Measurements from ENCODE around the gene GNL2.
"Not testable (repeated sequence)": the region's sequence is repeated elsewhere in the genome, so short reads cannot be mapped to it uniquely, and the experiment has no call there.

The GNL2 gene

DNA sequence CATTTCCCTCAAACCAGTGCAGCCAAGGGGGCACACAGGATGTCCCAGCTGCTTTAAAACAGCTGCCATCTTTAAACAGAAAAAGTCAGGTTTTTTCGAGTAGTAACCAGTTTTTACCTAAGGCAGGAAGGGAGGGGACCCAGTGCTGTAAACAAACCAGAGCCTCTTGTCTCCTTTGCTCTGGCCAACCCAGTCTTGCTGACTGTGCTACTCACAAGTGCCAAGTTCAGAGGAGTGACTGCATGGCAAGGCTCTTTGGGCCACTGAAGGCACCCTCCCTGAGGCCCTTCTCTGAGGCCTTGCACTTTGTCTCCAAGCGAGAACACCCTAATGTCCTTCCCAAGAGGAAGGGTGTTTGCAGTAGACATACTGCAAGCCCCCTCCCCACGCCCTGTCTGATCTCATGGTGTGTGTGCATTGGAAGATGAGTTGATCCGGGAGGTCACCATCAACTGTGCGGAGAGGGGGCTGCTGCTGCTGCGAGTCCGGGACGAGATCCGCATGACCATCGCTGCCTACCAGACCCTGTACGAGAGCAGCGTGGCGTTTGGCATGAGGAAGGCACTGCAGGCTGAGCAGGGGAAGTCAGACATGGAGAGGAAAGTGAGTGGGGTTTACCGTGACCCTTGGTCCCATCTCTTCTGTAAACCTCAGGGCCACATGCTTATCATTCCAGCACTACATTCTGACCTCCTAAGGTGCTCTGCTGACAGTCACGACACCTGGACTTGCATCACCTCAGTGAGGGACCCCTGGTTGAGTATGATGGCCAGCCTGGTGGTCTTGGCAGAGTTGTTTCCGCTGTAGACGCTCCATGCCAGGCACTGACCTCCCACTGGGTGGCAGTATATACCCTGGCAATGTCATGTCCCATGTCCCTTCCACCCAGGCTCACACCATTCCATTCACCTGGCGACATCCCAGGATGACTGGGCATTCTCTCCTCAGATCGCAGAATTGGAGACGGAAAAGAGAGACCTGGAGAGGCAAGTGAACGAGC, 34.3 kb downstream of the GNL2 start:
- TF ChIP-seq, protein P1, sequence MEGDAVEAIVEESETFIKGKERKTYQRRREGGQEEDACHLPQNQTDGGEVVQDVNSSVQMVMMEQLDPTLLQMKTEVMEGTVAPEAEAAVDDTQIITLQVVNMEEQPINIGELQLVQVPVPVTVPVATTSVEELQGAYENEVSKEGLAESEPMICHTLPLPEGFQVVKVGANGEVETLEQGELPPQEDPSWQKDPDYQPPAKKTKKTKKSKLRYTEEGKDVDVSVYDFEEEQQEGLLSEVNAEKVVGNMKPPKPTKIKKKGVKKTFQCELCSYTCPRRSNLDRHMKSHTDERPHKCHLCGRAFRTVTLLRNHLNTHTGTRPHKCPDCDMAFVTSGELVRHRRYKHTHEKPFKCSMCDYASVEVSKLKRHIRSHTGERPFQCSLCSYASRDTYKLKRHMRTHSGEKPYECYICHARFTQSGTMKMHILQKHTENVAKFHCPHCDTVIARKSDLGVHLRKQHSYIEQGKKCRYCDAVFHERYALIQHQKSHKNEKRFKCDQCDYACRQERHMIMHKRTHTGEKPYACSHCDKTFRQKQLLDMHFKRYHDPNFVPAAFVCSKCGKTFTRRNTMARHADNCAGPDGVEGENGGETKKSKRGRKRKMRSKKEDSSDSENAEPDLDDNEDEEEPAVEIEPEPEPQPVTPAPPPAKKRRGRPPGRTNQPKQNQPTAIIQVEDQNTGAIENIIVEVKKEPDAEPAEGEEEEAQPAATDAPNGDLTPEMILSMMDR (IDR thresholded peaks at IDR 0.05), result peak; percentile 12
- H3K36me3 ChIP-seq, result peaks cover 21% of the 10 kb centered on the region
- peaks cover 0 to 3% of the 10 kb centered on the region in 2 experiments for H3K4me1 ChIP-seq (ENCODE audit: control insufficient read depth in 1 of 2, insufficient read depth in 1 of 2, low read depth in 1 of 2, low read length in 1 of 2)
- H3K27me3 ChIP-seq, result peaks cover 5% of the 10 kb centered on the region
- H3K27ac ChIP-seq, result no peak overlapping the region
- no peak overlapping the region for H3K4me3 ChIP-seq (ENCODE audit: low read depth in 1 of 2, low read length in 1 of 2)
- H3K9me3 ChIP-seq, result no peaks in the 10 kb centered on the region

DNA sequence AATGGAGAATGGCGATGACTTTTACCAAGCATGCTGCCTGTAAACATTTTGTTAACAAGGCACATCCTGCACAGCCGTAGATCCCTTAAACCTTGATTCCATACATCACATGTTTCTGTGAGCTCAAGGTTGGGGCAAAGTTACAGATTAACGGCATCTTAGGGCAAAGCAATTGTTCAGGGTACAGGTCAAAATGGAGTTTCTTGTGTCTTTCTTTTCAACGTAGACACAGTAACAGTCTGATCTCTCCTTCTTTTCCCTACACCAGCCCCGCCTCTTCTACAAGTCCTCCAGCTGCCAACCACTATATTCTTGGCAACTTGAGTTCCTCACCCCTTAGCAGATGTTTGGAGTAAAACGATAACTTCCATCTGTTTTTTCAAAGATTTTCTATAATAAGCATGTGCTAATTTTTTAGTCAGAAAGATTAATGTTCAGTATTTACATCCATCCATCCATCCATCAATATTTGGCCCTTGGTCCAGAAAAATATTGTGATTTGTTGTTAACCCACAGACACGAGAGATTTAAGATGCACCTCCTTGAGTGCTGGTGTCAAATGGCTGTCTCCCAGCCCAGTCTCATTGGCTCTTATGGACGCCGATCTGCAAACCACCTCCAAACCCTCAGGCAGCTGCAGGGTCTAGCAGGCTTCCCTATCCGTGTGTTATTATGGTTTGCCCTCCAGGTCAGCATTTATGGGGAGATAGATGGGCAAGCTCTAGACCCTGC, 35.2 kb downstream of the GNL2 start:
- H3K36me3 ChIP-seq, result peaks cover 13% of the 10 kb centered on the region

DNA sequence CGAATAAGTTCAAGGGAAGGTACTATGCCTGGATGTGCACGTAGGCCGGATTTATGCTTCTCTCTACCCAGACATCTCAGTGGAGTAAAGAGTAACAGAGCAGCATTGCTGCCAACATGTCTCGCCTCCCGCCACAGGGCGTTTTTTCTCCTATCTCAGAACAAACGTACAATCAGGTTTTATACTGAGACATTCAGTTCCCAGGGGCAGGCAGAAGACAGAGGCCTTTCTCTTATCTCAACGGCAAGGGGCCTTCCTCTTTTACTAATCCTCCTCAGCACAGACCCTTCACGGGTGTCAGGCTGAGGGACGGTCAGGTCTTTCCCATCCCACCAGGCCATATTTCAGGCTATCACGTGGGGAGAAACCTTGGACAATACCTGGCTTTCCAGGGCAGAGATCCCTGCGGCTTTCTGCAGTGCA, 35.8 kb downstream of the GNL2 start:
- H3K4me3 ChIP-seq (ENCODE audit: low read depth in 1 of 2, low read length in 1 of 2); H3K36me3 ChIP-seq; H3K9me3 ChIP-seq; H3K27me3 ChIP-seq; H3K4me1 ChIP-seq (ENCODE audit: control insufficient read depth in 1 of 2, insufficient read depth in 1 of 2, low read depth in 1 of 2, low read length in 1 of 2); H3K27ac ChIP-seq: not testable (repeated sequence)

More for the DNA sequence above, 35.2 kb downstream of the GNL2 start:
- Histone ChIP-seq H3K27ac (no peak overlapping the region), H3K27me3 (peaks cover 6% of the 10 kb centered on the region), H3K4me3 (ENCODE audit: low read depth in 1 of 2, low read length in 1 of 2) (no peak overlapping the region), H3K9me3 (no peaks in the 10 kb centered on the region), H3K4me1 (ENCODE audit: control insufficient read depth in 1 of 2, insufficient read depth in 1 of 2, low read depth in 1 of 2, low read length in 1 of 2) (peaks cover 0 to 3% of the 10 kb centered on the region in 2 experiments)
- TF ChIP-seq, protein P1 (IDR thresholded peaks at IDR 0.05), result no peak

DNA sequence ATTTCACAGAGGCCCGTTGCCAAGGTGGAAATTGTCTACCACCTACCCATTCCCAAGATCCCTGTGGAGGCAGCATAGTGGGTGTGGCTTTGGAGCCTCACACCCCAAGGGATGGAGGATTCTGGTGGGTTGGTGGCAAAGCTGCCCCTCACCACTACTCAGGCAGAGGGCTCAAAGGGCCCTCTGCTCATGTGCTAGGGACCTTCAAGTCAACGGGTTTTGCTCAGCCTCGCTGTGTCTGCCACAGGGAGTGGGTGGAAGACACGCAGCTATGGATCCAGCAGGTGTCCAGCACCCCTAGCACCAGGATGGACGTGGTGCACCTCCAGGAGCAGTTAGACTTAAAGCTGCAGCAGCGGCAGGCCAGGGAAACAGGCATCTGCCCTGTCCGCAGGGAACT, 36.7 kb downstream of the GNL2 start:
- H3K27ac ChIP-seq, result no peak overlapping the region
- H3K4me3 ChIP-seq (ENCODE audit: low read depth in 1 of 2, low read length in 1 of 2), result no peak overlapping the region
- peaks cover 6% of the 10 kb centered on the region for H3K27me3 ChIP-seq
- no peaks in the 10 kb centered on the region for H3K36me3 ChIP-seq
- TF ChIP-seq, protein P1 (IDR thresholded peaks at IDR 0.05), result no peak
- H3K9me3 ChIP-seq, result no peaks in the 10 kb centered on the region
- peaks cover 3 to 5% of the 10 kb centered on the region in 2 experiments for H3K4me1 ChIP-seq (ENCODE audit: control insufficient read depth in 1 of 2, insufficient read depth in 1 of 2, low read depth in 1 of 2, low read length in 1 of 2)

DNA sequence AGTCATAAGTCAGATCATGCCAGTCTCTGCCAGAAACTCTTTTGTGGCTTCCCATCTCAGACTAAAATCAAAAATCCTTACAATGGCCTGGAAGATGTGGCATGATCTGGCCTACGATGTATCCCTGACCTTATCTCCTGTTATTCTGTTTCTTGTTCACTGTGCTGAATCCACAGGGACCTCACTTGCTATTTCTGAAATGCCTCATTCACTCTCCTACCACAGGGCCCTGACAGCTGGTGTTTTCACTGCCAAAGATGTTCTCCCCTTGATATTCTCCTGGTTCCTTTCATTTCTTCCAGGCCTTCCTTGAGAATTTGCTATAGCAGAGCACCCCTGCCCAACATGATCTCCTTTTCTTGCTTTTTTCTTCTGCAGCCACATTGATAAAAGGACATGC, 37.3 kb downstream of the GNL2 start:
- Histone ChIP-seq H3K4me3 (ENCODE audit: low read depth in 1 of 2, low read length in 1 of 2) (no peak overlapping the region), H3K9me3 (no peaks in the 10 kb centered on the region), H3K4me1 (ENCODE audit: control insufficient read depth in 1 of 2, insufficient read depth in 1 of 2, low read depth in 1 of 2, low read length in 1 of 2) (peaks cover 8% of the 10 kb centered on the region in 2 experiments), H3K36me3 (no peaks in the 10 kb centered on the region), H3K27ac (no peak overlapping the region), H3K27me3 (peaks cover 6% of the 10 kb centered on the region)
- TF ChIP-seq, protein P1 (IDR thresholded peaks at IDR 0.05), result no peak
